DND-41 (cell line): Measurements from ENCODE around the gene PLAU.

ENCODE experiments used
- EZH2 ChIP-seq: IDR thresholded peaks from 3 replicates; pipeline ENCODE4 v1.6.1; 2012; ENCODE audit warnings: borderline replicate concordance, low read depth, mild to moderate bottlenecking, moderate library complexity, low read length, inconsistent platforms; ENCODE audit not compliant: severe bottlenecking
- TF ChIP-seq, protein P1 (sequence below): IDR thresholded peaks from 2 replicates; pipeline ENCODE4 v1.5.1; 2012; ENCODE audit warnings: borderline replicate concordance, low read length, moderate library complexity, mild to moderate bottlenecking; ENCODE audit not compliant: poor library complexity, severe bottlenecking; ENCODE audit errors: extremely low read depth

DNA sequence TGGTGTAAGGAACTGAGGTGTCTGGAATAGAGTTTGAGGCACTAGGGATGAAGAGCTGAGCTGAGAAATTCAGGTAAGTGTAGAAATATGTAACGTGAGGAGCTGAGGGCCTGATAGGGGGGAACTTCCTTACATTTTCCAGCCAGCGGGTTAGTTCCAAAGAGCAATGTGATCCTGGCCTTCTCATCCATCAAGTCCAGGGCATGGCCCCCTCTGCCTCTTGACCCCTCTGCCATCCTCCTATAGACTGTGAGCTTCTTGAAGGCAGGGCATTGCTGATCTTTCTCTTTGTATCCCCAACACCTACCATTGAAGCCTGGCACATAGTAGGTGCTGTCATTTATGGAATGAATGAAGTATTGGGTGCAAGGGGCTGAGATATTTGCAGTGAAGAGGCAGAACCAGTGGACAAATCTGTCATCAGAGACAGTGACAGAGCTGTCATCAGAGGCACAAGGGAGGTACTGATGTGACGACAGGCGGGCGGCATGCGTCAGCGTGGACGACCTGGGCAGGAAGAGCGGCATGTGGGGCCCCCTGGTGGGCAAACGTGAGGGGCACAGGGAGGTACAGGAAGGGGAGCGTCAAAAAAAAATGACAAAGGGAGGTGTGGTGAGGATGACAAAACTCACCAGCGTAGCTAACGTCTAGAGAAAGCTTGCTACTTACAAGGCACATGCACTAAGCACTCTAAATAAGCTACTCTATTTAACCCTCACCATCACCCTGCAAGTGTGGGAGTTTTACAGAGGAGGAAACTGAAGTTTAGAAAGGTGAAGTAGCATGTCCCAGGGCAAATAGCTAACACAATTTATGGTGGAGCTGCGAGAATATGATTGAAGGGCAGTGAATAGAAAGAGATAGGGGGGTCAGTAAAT, 31.4 kb upstream of the PLAU start:
- no peak for TF ChIP-seq EZH2
- TF ChIP-seq, protein P1, sequence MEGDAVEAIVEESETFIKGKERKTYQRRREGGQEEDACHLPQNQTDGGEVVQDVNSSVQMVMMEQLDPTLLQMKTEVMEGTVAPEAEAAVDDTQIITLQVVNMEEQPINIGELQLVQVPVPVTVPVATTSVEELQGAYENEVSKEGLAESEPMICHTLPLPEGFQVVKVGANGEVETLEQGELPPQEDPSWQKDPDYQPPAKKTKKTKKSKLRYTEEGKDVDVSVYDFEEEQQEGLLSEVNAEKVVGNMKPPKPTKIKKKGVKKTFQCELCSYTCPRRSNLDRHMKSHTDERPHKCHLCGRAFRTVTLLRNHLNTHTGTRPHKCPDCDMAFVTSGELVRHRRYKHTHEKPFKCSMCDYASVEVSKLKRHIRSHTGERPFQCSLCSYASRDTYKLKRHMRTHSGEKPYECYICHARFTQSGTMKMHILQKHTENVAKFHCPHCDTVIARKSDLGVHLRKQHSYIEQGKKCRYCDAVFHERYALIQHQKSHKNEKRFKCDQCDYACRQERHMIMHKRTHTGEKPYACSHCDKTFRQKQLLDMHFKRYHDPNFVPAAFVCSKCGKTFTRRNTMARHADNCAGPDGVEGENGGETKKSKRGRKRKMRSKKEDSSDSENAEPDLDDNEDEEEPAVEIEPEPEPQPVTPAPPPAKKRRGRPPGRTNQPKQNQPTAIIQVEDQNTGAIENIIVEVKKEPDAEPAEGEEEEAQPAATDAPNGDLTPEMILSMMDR, result peak; percentile 99
